GM12878 (cell line): ENCODE measurements around the gene CDK15. TPM values are rescaled to one million over a fixed set of nuclear protein-coding genes. Genes with fewer than 3 reads are reported as not detected.
A peak's percentile ranks its signal among the peaks of the same experiment; 100 is the strongest.

Experiments
- ATAC-seq: fragments of 200-7000 bp; cut with Tn5 transposase; 3 replicates; pipeline ENCODE4 v1.9.1; 2020; ENCODE audit warnings: mild to moderate bottlenecking, moderate library complexity
- BruUV-seq: library from RNA; stranded (reverse); fragments of 400-500 nt; replicated peaks from 2 replicates; lab custom pipeline; 2021; lab: Mats Ljungman, UMichigan
- CTCF ChIA-PET: fragments of 300-600 bp; sonication (Branson Sonifier 250); formaldehyde crosslinking; extraction: SDS; loops from one replicate; lab custom pipeline; 2021; ENCODE audit warnings: inconsistent platforms; lab: Yijun Ruan, JAX
- POLR2A ChIA-PET: fragments of 350-600 bp; formaldehyde crosslinking; extraction: SDS; loops from one replicate; lab custom pipeline; 2021; ENCODE audit warnings: inconsistent platforms; lab: Charles Lee
- RAD21 ChIA-PET: fragments of 300-600 bp; sonication (Branson Sonifier 250); formaldehyde crosslinking; loops from one replicate; lab custom pipeline; 2023; ENCODE audit warnings: antibody characterized with exemption; ENCODE audit not compliant: unreplicated experiment; lab: Charles Lee
- SMC1A ChIA-PET: fragments of 300-600 bp; sonication (Branson Sonifier 250); formaldehyde crosslinking; loops from one replicate; lab custom pipeline; 2023; ENCODE audit not compliant: unreplicated experiment, uncharacterized antibody; lab: Charles Lee
- DNase-seq: peaks from one replicate; pipeline ENCODE4 v3.0.0-alpha.2; 2011; ENCODE audit warnings: low read depth, low spot score
- FAIRE-seq: peaks from 3 replicates; lab custom pipeline; 2011; peaks lifted over from hg19 to GRCh38; lab: Jason Lieb, UNC
- H2AFZ ChIP-seq: 2 replicates; pipeline ENCODE4 v1.6.0; 2011; ENCODE audit warnings: low read depth, low read length, control low read depth; ENCODE audit not compliant: control insufficient read depth
- H3K27ac ChIP-seq: 2 replicates; pipeline ENCODE4 v1.5.1; 2011; ENCODE audit warnings: control low read depth; ENCODE audit not compliant: control insufficient read depth, insufficient read depth
- H3K27me3 ChIP-seq, 2 experiments: replicated peaks in 1 of 2; 2 replicates each; pipeline versions ENCODE4 v1.6.0 to v1.6.1; 2011; ENCODE audit warnings: low read length in 1 of 2; ENCODE audit not compliant: control insufficient read depth in 2 of 2, insufficient read depth in 2 of 2
- H3K36me3 ChIP-seq, 2 experiments: 2 replicates each; pipeline ENCODE4 v1.5.1; 2011; ENCODE audit warnings: low read length in 1 of 2; ENCODE audit not compliant: control insufficient read depth in 2 of 2, insufficient read depth in 2 of 2
- H3K4me1 ChIP-seq: 2 replicates; pipeline ENCODE4 v1.6.1; 2011; ENCODE audit warnings: mild to moderate bottlenecking, low read length, moderate library complexity, mixed read lengths; ENCODE audit not compliant: control insufficient read depth, insufficient read depth
- H3K4me2 ChIP-seq: 2 replicates; pipeline ENCODE4 v1.6.0; 2011; ENCODE audit warnings: control low read depth; ENCODE audit not compliant: control insufficient read depth, insufficient read depth
- H3K4me3 ChIP-seq: fragments of 200-600 bp; sonication (generic); 2 replicates; pipeline ENCODE4 v1.5.1; 2016
- H3K79me2 ChIP-seq: 2 replicates; pipeline ENCODE4 v1.6.0; 2011; ENCODE audit warnings: low read length; ENCODE audit not compliant: control insufficient read depth, insufficient read depth
- H3K9ac ChIP-seq: 2 replicates; pipeline ENCODE4 v1.8.0; 2011; ENCODE audit warnings: low read length, control low read depth, mixed read lengths; ENCODE audit not compliant: control insufficient read depth, insufficient read depth
- H3K9me3 ChIP-seq: replicated peaks from 3 replicates; pipeline ENCODE4 v1.5.1; 2011; ENCODE audit warnings: mild to moderate bottlenecking, low read length; ENCODE audit not compliant: control insufficient read depth, insufficient read depth
- H4K20me1 ChIP-seq: 2 replicates; pipeline ENCODE4 v1.6.0; 2011; ENCODE audit not compliant: control insufficient read depth, insufficient read depth
- ATF7 ChIP-seq: fragments of 450-650 bp; IDR thresholded peaks from 2 replicates; pipeline ENCODE4 v1.6.1; 2016; ENCODE audit warnings: low read depth, mild to moderate bottlenecking
- CBX3 ChIP-seq: fragments of 200-600 bp; sonication (generic); IDR thresholded peaks from 2 replicates; pipeline ENCODE4 v1.6.1; 2016; ENCODE audit warnings: low read depth, borderline replicate concordance
- CUX1 ChIP-seq: IDR thresholded peaks from 2 replicates; pipeline ENCODE4 v1.6.1; 2012; ENCODE audit warnings: improper control_type of control experiment, low read depth, low read length; ENCODE audit not compliant: insufficient replicate concordance
- JUNB ChIP-seq: IDR thresholded peaks from 2 replicates; pipeline ENCODE4 v1.6.1; 2016; ENCODE audit warnings: antibody characterized with exemption, mild to moderate bottlenecking
- NBN ChIP-seq: fragments of 450-650 bp; IDR thresholded peaks from 2 replicates; pipeline ENCODE4 v1.6.1; 2016
- PML ChIP-seq: IDR thresholded peaks from 2 replicates; pipeline ENCODE4 v1.6.1; 2012; ENCODE audit warnings: low read length, inconsistent platforms
- TCF7 ChIP-seq: IDR thresholded peaks from 2 replicates; pipeline ENCODE4 v1.6.1; 2014; ENCODE audit warnings: antibody characterized with exemption, borderline replicate concordance
- WGBS: methylation state at CpG from one replicate; pipeline ENCODE4 v1.1.6; 2016; ENCODE audit warnings: low lambda C conversion rate; ENCODE audit not compliant: insufficient replicate concordance, insufficient coverage; ENCODE audit errors: missing lambda C conversion rate; 5-methylcytosine and 5-hydroxymethylcytosine counted together
- in situ Hi-C: fragments of 300-500 bp; cut with MboI; formaldehyde crosslinking; loops from 9 replicates; pipeline ENCODE4 v1.14.3; 2018; ENCODE audit warnings: mixed read lengths
- intact Hi-C: fragments of 100-400 bp; cut with micrococcal nuclease; formaldehyde crosslinking; loops from one replicate; pipeline ENCODE4 v1.14.2; 2022; ENCODE audit not compliant: unreplicated experiment
- polyA plus RNA-seq, 11 experiments: library from polyadenylated mRNA; depleted of rRNA in 4 of 11; unstranded in 6 of 11; stranded (reverse) in 5 of 11; fragments of >200 nt; fragmentation: Nextera tagmentation in 4 of 11; fragmentation: Illumina TruSeq in 1 of 11; extraction: Ambion mirVana in 4 of 11; extraction: Trizol in 1 of 11; gene quantifications; 1 replicate in 1 of 11; 2 replicates in 10 of 11; pipeline versions ENCODE4 v1.2.1 to v1.2.3, GENCODE V29; 2011 to 2016; ENCODE audit warnings: inconsistent platforms in 2 of 11, missing spikeins in 2 of 11, low read depth in 1 of 11
- total RNA-seq, 4 experiments: library from RNA; depleted of rRNA in 3 of 4; stranded (reverse); fragments of >200 nt in 3 of 4; fragmentation: Illumina TruSeq in 1 of 4; extraction: Trizol in 1 of 4; gene quantifications; 2 replicates each; pipeline versions ENCODE4 v1.2.1 to v1.2.3, GENCODE V29; 2013 to 2021
- TF ChIP-seq, protein P1 (sequence below): fragments of 450-650 bp; formaldehyde crosslinking; IDR thresholded peaks from 2 replicates; pipeline ENCODE4 v1.4.0; 2020; ENCODE audit warnings: mild to moderate bottlenecking, moderate library complexity
- TF ChIP-seq, protein P2 (sequence below): IDR thresholded peaks from 2 replicates; pipeline ENCODE4 v1.6.1; 2012; ENCODE audit warnings: low read length, inconsistent platforms

Gene CDK15
- total and polyA plus RNA-seq, 10 of the 15 experiments (the other 5 are each of a cell fraction or from before 2014, with no cell fraction given), result 0.01 to 0.04 TPM; not detected in 8

- Histone ChIP-seq H3K9ac (no peak overlapping the region), H2AFZ (no peak overlapping the region), H4K20me1 (no peaks in the 10 kb centered on the region), H3K27me3 (no peaks in the 10 kb centered on the region), H3K9me3 (no peaks in the 10 kb centered on the region), H3K27ac (no peak overlapping the region), H3K4me3 (no peak overlapping the region), H3K4me1 (no peaks in the 10 kb centered on the region), H3K79me2 (no peaks in the 10 kb centered on the region), H3K4me2 (no peak overlapping the region), H3K36me3 (no peaks in the 10 kb centered on the region)
- no peak for DNase-seq
- intact Hi-C loops (no loop called here), in situ Hi-C loops (no loop called here)
- no peak for FAIRE-seq
- POLR2A ChIA-PET, result no interaction called here
- ATAC-seq, result peak; percentile 62
- CTCF ChIA-PET, result interaction anchor here (1.0 kb wide), 1 partner anchor 10 kb away, joined by 3 read pairs; no protein-coding TSS in a partner anchor
- 20% methylated on average over 4 of the region's 4 CpGs for WGBS
- SMC1A ChIA-PET, result interaction anchor here (1.5 kb wide), 1 partner anchor 23 kb away, joined by 3 read pairs; no protein-coding TSS in a partner anchor
- TF ChIP-seq, protein P1, sequence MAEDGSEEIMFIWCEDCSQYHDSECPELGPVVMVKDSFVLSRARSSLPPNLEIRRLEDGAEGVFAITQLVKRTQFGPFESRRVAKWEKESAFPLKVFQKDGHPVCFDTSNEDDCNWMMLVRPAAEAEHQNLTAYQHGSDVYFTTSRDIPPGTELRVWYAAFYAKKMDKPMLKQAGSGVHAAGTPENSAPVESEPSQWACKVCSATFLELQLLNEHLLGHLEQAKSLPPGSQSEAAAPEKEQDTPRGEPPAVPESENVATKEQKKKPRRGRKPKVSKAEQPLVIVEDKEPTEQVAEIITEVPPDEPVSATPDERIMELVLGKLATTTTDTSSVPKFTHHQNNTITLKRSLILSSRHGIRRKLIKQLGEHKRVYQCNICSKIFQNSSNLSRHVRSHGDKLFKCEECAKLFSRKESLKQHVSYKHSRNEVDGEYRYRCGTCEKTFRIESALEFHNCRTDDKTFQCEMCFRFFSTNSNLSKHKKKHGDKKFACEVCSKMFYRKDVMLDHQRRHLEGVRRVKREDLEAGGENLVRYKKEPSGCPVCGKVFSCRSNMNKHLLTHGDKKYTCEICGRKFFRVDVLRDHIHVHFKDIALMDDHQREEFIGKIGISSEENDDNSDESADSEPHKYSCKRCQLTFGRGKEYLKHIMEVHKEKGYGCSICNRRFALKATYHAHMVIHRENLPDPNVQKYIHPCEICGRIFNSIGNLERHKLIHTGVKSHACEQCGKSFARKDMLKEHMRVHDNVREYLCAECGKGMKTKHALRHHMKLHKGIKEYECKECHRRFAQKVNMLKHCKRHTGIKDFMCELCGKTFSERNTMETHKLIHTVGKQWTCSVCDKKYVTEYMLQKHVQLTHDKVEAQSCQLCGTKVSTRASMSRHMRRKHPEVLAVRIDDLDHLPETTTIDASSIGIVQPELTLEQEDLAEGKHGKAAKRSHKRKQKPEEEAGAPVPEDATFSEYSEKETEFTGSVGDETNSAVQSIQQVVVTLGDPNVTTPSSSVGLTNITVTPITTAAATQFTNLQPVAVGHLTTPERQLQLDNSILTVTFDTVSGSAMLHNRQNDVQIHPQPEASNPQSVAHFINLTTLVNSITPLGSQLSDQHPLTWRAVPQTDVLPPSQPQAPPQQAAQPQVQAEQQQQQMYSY (CRISPR knock-in tag), result no peak
- TF ChIP-seq PML (no peak), JUNB (0 out of 2 replicates have a peak, but pooled peaks have one; percentile 11), TCF7 (peak; percentile 55), ATF7 (no peak), NBN (no peak), CBX3 (no peak), CUX1 (no peak)
- TF ChIP-seq, protein P2, sequence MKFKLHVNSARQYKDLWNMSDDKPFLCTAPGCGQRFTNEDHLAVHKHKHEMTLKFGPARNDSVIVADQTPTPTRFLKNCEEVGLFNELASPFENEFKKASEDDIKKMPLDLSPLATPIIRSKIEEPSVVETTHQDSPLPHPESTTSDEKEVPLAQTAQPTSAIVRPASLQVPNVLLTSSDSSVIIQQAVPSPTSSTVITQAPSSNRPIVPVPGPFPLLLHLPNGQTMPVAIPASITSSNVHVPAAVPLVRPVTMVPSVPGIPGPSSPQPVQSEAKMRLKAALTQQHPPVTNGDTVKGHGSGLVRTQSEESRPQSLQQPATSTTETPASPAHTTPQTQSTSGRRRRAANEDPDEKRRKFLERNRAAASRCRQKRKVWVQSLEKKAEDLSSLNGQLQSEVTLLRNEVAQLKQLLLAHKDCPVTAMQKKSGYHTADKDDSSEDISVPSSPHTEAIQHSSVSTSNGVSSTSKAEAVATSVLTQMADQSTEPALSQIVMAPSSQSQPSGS, result no peak
- RAD21 ChIA-PET, result no interaction called here
- BruUV-seq, result no TSS peak
These were observed 31.6 kb downstream of the CDK15 start for GRCh38 chr2:201837824-201838431.
